ENCODE results near the gene NAT16. TPM values are rescaled to one million over a fixed set of nuclear protein-coding genes. Genes with fewer than 3 reads are reported as not detected.

NAT16 gene
- total RNA-seq, 1 experiment from 2014 or later = not detected

GRCh38 chr7:101222275-101222830, 42.3 kb upstream of the NAT16 start:
- BruUV-seq (replicated peaks) = no TSS peak
- no peak for DNase-seq
- intact Hi-C loops (cut with micrococcal nuclease; ENCODE audit: unreplicated experiment) = no loop called here
- Mint-ChIP-seq H3K9me3 (ENCODE audit: low read depth, unreplicated experiment) (no peaks in the 10 kb centered on the region), H3K27ac (ENCODE audit: unreplicated experiment) (no peak overlapping the region), H3K4me1 (ENCODE audit: low read depth, unreplicated experiment) (peaks cover 10% of the 10 kb centered on the region), H3K36me3 (ENCODE audit: insufficient read depth, unreplicated experiment) (peaks cover 55% of the 10 kb centered on the region), H3K27me3 (ENCODE audit: unreplicated experiment) (no peaks in the 10 kb centered on the region), H3K4me3 (ENCODE audit: low read depth, unreplicated experiment) (no peak overlapping the region)
- CTCF ChIA-PET = no interaction called here
- no peak for TF ChIP-seq CTCF (IDR thresholded peaks at IDR 0.05; ENCODE audit: unreplicated experiment)

GRCh38 chr7:101220295-101220694, 40.2 kb upstream of the NAT16 start:
- CTCF ChIA-PET = no interaction called here
- Mint-ChIP-seq H3K27me3 (ENCODE audit: unreplicated experiment) (no peaks in the 10 kb centered on the region), H3K4me3 (ENCODE audit: low read depth, unreplicated experiment) (peak overlapping the region; percentile 80), H3K36me3 (ENCODE audit: insufficient read depth, unreplicated experiment) (peaks cover 66% of the 10 kb centered on the region), H3K4me1 (ENCODE audit: low read depth, unreplicated experiment) (peaks cover 18% of the 10 kb centered on the region), H3K9me3 (ENCODE audit: low read depth, unreplicated experiment) (no peaks in the 10 kb centered on the region), H3K27ac (ENCODE audit: unreplicated experiment) (no peak overlapping the region)
- intact Hi-C loops (cut with micrococcal nuclease; ENCODE audit: unreplicated experiment) = no loop called here
- TF ChIP-seq CTCF (IDR thresholded peaks at IDR 0.05; ENCODE audit: unreplicated experiment) = no peak
- BruUV-seq (replicated peaks) = no TSS peak
- DNase-seq = no peak

GRCh38 chr7:101218236-101219125, 38.4 kb upstream of the NAT16 start:
- BruUV-seq (replicated peaks) = TSS peak; percentile 75
- peaks cover 60% of the 10 kb centered on the region for H3K36me3 Mint-ChIP-seq (ENCODE audit: insufficient read depth, unreplicated experiment)
- peaks cover 18% of the 10 kb centered on the region for H3K4me1 Mint-ChIP-seq (ENCODE audit: low read depth, unreplicated experiment)
- CTCF ChIA-PET = interaction anchor here (0.5 to 2.3 kb wide), 8 partner anchors 14 to 134 kb away, joined by 3 to 19 read pairs (median 9); partner anchors contain the start of gene FIS1
- intact Hi-C loops (cut with micrococcal nuclease; ENCODE audit: unreplicated experiment) = no loop called here
- no peaks in the 10 kb centered on the region for H3K9me3 Mint-ChIP-seq (ENCODE audit: low read depth, unreplicated experiment)
- H3K27ac Mint-ChIP-seq (ENCODE audit: unreplicated experiment) = peak overlapping the region; percentile 89
- DNase-seq = no peak
- TF ChIP-seq CTCF (IDR thresholded peaks at IDR 0.05; ENCODE audit: unreplicated experiment) = no peak
- no peaks in the 10 kb centered on the region for H3K27me3 Mint-ChIP-seq (ENCODE audit: unreplicated experiment)
- H3K4me3 Mint-ChIP-seq (ENCODE audit: low read depth, unreplicated experiment) = peak overlapping the region; percentile 80

- TF ChIP-seq CTCF (IDR thresholded peaks at IDR 0.05; ENCODE audit: unreplicated experiment) = peak; percentile 15
- peak; percentile 85 for DNase-seq
- H3K27ac Mint-ChIP-seq (ENCODE audit: unreplicated experiment) = peak within 1 kb of the TSS; percentile 89
- H3K36me3 Mint-ChIP-seq (ENCODE audit: insufficient read depth, unreplicated experiment) = peaks cover 54% of the 10 kb centered on the region
- intact Hi-C loops (cut with micrococcal nuclease; ENCODE audit: unreplicated experiment) = no loop called here
- no peaks in the 10 kb centered on the region for H3K27me3 Mint-ChIP-seq (ENCODE audit: unreplicated experiment)
- CTCF ChIA-PET = interaction anchor here (0.5 to 2.3 kb wide), 12 partner anchors 15 to 365 kb away, joined by 3 to 19 read pairs (median 4); partner anchors contain the start of gene FIS1
- peaks cover 18% of the 10 kb centered on the region for H3K4me1 Mint-ChIP-seq (ENCODE audit: low read depth, unreplicated experiment)
- no peaks in the 10 kb centered on the region for H3K9me3 Mint-ChIP-seq (ENCODE audit: low read depth, unreplicated experiment)
- BruUV-seq (replicated peaks) = no TSS peak
- peak within 1 kb of the TSS; percentile 80 for H3K4me3 Mint-ChIP-seq (ENCODE audit: low read depth, unreplicated experiment)
Observed at GRCh38 chr7:101217388-101218235, 37.5 kb upstream of the NAT16 start, which contains the start of the genes PLOD3 and ZNHIT1. TSS of gene PLOD3 (minus strand) at chr7:101217581. CDS start at chr7:101217274, 307 bp downstream. TSS of gene ZNHIT1 (plus strand) at chr7:101218165. CDS start at chr7:101218196, 31 bp downstream.

Measured in Calu3 (cell line).